Right ventricle myocardium superior (tissue), 1 donor: ENCODE data around the gene DHX16. TPM values are rescaled to one million over a fixed set of nuclear protein-coding genes. Genes with fewer than 3 reads are reported as not detected.

ENCODE experiments used
- ATAC-seq: fragments of 200-7000 bp; cut with Tn5 transposase; one replicate; pipeline ENCODE4 v1.9.1; 2020; ENCODE audit warnings: mild to moderate bottlenecking; ENCODE audit not compliant: poor library complexity
- DNase-seq: peaks from one replicate; pipeline ENCODE4 v3.0.0-alpha.2; 2020
- intact Hi-C: fragments of 100-400 bp; cut with DNase I; formaldehyde crosslinking; loops from one replicate; pipeline ENCODE4 v1.11.2; 2022
- total RNA-seq: library from RNA; stranded (reverse); fragmentation: NEBNext Ultra II Directional; extraction: Animal tissue kit (Norgen Biotek cat#: 25700); gene quantifications from one replicate; pipeline ENCODE4 v1.2.1, GENCODE V29; 2021
- donor health status: DM: no; HTN: yes; CAD: no; lungs with severe emphysema.

The DHX16 gene
- total RNA-seq, 1 donor from 2014 or later: 20.5 TPM

DNA sequence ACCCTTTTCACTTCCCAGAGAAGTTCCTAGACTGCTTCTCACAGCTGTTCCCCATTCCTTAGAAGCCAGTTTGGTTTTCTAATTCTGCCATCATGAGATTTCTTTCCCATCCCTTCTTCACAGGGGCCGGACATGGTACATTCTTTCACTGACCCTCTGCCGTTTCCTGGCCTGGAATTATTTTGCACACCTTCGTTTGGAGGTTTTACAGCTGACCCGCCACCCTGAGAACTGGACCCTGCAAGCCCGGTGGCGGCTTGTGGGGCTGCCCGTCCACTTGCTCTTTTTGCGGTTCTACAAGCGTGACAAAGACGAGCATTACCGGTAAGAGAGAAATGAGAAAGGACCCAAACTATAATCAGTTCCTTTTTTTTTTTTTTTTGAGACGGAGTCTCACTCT, 21.7 kb downstream of the DHX16 start:
- no peak for DNase-seq
- intact Hi-C loops: no loop called here
- ATAC-seq: no peak

- ATAC-seq (peak; percentile 89), DNase-seq (peak; percentile 86)
- intact Hi-C loops: no loop called here
Observed at GRCh38 chr6:30647242-30648116, 25.3 kb downstream of the DHX16 start.

- ATAC-seq (peak; percentile 94), DNase-seq (peak; percentile 97)
- intact Hi-C loops: no loop called here
Observed at GRCh38 chr6:30646450-30647241, 26.2 kb downstream of the DHX16 start, which contains the start of gene C6orf136. C6orf136 (plus strand) TSS chr6:30647133; CDS start chr6:30647232, 99 bp downstream.

GRCh38 chr6:30645989-30646388, 26.8 kb downstream of the DHX16 start:
- DNase-seq (no peak), ATAC-seq (no peak)
- intact Hi-C loops: no loop called here

DNA sequence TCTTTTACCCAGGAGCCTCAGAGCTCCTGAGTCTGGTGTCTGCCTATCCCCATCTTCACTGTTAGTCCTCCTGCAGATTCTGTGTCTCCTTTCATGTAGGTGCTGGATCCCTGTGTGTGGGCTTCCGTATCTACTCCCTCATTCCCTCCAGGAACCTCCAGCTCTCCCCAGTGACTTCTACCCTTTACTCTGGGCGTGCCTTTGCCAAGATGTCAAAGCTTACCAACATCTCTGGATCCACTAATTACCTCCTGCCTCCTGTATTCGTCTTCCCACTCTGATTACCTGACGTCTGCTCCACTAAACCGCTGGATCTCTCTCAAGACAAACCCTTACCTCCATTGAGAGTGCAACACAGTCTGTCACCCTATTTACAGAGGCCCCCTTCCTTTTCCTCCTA, 28.0 kb downstream of the DHX16 start:
- intact Hi-C loops: no loop called here
- no peak for DNase-seq

DNA sequence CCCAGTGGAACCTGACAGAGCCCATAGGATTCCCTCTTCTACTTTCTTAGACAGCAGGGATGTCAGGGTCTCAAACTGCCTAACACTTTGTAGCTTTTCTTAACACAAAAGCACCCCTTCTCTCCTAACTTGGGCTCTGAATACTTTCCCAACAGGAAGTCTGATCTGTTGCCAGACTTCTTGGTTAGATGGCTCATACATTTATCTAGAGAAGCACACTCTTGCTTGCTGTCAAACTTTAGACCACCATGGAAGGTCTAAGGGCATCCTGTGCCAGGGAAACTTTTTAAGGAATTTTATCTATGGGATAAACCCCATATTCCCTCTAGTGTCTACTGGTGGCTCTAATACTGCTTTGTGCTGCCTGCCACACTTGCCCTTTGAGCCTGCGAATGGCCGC, 29.1 kb downstream of the DHX16 start:
- DNase-seq (no peak), ATAC-seq (no peak)
- intact Hi-C loops: no loop called here

More for the DNA sequence above, 28.0 kb downstream of the DHX16 start:
- ATAC-seq: no peak

DNA sequence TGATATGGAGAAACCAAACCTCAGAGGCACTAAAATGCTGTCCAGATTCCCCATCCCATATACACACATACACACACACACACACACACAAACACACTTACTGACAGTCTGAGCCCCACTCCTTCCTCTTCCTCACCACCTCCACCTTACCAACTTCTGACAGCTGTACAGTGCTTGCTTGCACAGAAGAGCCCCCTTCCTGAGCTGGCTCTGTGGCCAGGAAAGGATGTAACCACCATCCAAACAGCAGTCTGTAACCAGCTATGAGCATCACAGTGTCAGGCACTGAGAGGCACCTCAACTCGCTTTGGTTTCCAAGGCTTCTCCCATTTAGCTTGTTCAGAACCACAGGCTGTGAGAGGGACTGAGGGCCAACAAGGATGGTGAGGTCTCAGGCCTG, 31.8 kb downstream of the DHX16 start:
- intact Hi-C loops: no loop called here
- no peak for DNase-seq

DNA sequence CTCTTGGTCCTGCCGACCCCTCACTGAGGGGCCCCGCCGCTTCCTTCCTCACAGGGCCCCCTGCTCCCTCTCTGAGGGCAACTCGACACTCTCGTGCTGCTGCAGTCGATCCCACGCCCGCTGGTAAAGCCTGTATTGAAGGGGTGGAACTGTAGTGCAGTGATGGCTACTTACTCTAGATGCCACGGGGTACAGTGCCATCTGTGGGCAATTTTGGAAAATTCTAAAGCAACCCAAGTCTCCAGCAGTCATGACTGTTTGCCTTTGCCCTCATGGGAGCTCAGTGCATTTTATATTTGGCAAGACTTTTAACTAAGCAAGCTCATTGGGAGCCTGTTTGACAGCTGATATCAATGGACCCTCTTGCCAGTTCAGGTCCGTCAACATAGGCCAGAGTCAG, 32.3 kb downstream of the DHX16 start:
- intact Hi-C loops: no loop called here
- ATAC-seq (no peak), DNase-seq (no peak)

More for the DNA sequence above, 31.8 kb downstream of the DHX16 start:
- ATAC-seq: no peak

DNA sequence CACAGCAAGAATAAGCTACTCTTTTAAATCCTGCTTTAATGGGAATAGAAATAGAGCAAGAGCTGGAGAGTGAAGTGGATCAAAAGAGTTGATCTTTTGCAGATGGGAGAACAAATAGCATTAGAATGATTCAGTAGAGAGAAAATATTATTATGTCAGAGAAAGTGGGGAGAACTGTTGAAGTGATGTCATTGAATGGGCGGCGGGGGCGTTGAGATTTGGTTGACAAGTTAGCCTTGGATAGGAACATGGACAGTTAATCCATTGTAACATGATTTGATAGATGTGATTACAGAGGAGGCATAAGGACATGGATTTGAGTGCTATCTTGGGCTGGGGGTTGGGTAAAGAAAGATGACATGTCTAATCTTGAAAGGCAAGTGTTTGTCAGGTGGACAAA, 37.0 kb downstream of the DHX16 start:
- ATAC-seq (no peak), DNase-seq (no peak)
- intact Hi-C loops: no loop called here

DNA sequence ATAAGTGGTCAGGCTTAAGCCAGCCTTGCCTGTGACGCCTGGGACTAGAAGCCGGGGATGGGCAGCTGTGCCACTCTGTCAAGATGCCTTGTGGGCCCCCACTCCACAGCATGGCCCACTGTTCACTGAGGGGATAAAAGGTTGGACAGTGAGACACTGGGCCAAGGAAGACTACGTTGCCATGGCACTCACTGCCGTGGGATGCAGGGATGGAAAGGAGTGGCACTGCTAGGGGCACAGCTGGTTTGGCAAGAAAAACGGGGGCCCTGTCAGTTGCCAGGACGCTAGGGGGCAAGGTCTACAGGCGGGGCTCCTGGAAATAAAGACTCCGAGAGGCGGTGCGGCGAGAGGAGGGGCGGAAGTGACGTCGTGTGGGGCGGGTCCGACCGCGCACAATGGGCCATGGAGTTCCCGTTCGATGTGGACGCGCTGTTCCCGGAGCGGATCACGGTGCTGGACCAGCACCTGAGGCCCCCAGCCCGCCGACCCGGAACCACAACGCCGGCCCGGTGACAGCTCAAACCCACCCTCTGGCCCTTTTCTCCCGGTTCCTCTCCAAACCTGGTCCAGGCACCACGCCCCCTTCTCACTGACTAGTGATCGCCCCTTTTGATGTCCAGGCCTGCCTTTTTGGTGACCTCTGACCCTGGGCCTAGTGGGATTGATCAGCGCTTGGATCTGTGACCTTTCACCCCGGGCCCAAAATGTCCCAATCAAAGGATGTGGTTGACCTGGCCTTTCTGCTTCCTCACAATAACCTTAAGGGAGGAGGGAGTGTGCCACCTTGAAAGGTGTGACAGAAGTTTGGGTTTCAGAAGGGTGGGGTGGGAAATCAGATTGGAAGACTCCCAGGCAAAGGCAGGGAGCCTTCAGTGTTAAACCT, 46.1 kb downstream of the DHX16 start, which contains the start of gene ATAT1:
Gene ATAT1 (plus strand): TSS at position 391 of the 883 bp plus-strand sequence.
- peak; percentile 98 for ATAC-seq
- intact Hi-C loops: no loop called here
- peak; percentile 95 for DNase-seq

- ATAC-seq (no peak), DNase-seq (no peak)
- intact Hi-C loops: no loop called here
Observed at GRCh38 chr6:30625511-30625910, 47.3 kb downstream of the DHX16 start.

GRCh38 chr6:30619561-30619960, 53.2 kb downstream of the DHX16 start:
- intact Hi-C loops: loop anchor here (5.0 kb wide), 1 partner anchor 98 kb away; the partner anchor contains the start of gene MDC1
- ATAC-seq: no peak
- DNase-seq: no peak

DNA sequence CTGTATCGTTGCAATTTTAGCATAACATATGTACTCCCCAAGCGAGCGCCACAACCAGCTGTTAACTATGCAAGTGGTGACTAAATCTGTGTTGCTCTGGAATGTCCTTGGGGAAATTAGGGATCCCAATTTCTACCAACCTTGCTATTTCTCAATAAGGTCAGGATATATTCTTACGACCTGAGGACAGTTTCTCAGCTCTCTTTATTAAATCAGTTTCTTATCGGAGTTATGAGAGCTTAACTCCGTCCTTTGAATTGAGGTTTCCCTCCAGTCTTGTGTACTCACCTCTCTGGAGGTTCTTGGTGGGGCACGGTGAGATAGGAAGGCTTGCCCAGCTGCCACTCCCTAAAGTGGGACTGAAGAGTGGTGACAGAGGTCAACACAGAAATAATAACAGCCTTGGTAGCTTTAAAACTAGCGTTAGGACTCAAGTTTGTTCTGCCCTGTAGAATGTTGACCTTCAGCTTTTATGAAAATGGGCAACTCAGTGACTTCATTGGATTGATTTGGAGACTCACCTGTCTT, 54.5 kb downstream of the DHX16 start:
- ATAC-seq (no peak), DNase-seq (no peak)
- intact Hi-C loops: loop anchor here (5.0 kb wide), 1 partner anchor 99 kb away; the partner anchor contains the start of gene MDC1

DNA sequence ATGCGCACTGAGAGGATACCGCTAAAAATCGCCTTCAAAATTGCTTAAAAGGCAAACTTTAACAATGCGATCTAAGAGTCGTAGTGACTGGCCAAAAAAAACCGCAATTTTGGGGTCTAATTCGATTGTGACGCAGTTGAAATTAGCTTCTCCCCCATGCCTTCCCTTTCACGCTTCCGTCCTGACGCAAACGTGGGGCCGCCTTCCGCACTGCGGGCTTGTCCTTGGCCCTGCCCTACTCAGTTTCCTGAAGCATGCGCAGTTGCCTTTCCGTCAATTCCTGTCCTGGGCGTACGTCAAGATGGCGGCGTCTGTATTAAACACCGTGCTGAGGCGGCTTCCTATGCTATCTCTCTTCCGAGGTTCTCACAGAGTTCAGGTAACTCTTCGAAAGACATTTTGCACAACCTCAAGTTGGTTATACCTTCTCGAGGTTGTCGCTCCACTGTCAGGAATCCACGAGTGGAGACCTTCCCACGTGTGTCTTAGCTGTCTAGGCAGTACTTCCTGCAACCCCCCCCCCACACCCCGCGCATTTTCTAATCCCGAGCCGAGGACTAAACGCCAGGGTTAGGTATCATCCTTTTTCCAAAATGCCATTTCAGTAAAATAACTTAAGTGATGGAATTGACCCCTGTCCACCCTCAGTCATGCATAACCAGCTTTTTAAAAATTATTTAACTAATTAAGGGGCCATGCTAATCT, 55.1 kb downstream of the DHX16 start, which contains the start of gene MRPS18B:
Gene MRPS18B (plus strand): TSS at position 276 of the 705 bp plus-strand sequence. CDS start 26 bp downstream, at position 302.
- ATAC-seq (peak; percentile 84), DNase-seq (peak; percentile 98)
- intact Hi-C loops: loop anchor here (5.0 kb wide), 1 partner anchor 100 kb away; the partner anchor contains the start of gene MDC1

DNA sequence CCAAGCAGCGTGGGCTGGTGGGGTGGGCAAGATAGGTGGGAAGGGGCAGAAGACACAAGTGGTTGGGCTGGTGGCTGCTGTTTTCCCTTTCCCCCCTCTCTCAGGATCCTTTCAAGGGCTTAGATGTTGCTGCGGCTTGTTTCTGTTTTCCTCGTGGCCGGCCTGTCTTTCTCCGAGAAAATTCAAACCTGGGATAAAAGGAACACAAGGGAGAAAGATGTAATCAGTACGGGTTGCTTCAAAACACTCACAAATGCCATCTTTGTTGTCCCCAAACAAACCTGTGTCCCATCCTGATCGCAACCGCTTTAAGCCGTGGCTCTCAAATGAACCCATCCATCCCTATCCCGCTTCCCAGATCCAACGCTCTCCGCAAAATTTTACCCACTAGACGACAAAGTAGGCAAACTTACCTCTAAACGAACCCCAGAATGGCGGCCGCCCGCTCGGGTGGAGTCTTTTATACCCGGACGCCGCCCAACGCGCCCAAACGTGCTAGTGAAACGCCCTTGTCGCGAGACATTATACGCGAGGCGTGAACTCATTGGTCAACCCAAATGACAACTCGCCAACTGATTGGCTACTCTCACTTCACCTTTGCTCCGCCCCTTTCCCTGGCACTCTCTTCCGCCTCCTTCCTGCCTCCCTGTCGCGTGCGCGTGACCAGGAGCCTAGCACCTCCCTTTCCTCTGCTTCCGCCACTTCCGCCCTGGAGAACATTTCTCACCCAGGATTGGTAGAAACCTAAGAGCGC, 55.8 kb downstream of the DHX16 start, which contains the start of gene PPP1R10:
Gene PPP1R10 (minus strand): TSS at position 433 of the 754 bp plus-strand sequence. CDS start 7,299 bp downstream, outside the sequence.
- DNase-seq (peak; percentile 98), ATAC-seq (peak; percentile 88)
- intact Hi-C loops: loop anchor here (5.0 kb wide), 1 partner anchor 100 kb away; the partner anchor contains the start of gene MDC1
